Kidney (tissue), 14 donors: Measurements from ENCODE around the gene NEIL1. TPM values are rescaled to one million over a fixed set of nuclear protein-coding genes. Genes with fewer than 3 reads are reported as not detected.

Experiments
- DNase-seq, 5 donors: peaks; one replicate each; pipeline ENCODE4 v3.0.0-alpha.2; 2013 to 2020
- FAIRE-seq: peaks from 2 replicates; lab custom pipeline; 2012; peaks lifted over from hg19 to GRCh38; lab: Jason Lieb, UNC
- H3K27ac ChIP-seq, 2 donors: one replicate each; pipeline ENCODE4 v1.7.0; 2013; ENCODE audit warnings: low read depth in 2 of 2, low read length in 2 of 2, inconsistent platforms in 1 of 2
- H3K27me3 ChIP-seq: one replicate; pipeline ENCODE4 v1.7.1; 2013; ENCODE audit warnings: low read length, inconsistent platforms; ENCODE audit not compliant: control insufficient read depth, insufficient read depth
- H3K36me3 ChIP-seq, 3 donors: one replicate each; pipeline versions ENCODE4 v1.7.0 to v1.7.1; 2013; ENCODE audit warnings: low read length in 3 of 3, control low read depth in 1 of 3, inconsistent platforms in 1 of 3; ENCODE audit not compliant: insufficient read depth in 3 of 3, control insufficient read depth in 2 of 3
- H3K4me1 ChIP-seq, 3 donors: one replicate each; pipeline versions ENCODE4 v1.7.0 to v1.7.1; 2013; ENCODE audit warnings: low read length in 3 of 3, inconsistent platforms in 1 of 3, low read depth in 1 of 3; ENCODE audit not compliant: control insufficient read depth in 2 of 3, insufficient read depth in 2 of 3
- H3K4me3 ChIP-seq, 3 donors: one replicate each; pipeline versions ENCODE4 v1.7.0 to v1.8.1; 2013; ENCODE audit warnings: low read length in 3 of 3, control low read depth in 1 of 3, inconsistent platforms in 1 of 3
- H3K9ac ChIP-seq, 3 donors: one replicate each; pipeline versions ENCODE4 v1.7.0 to v1.7.1; 2013; ENCODE audit warnings: low read length in 3 of 3, control low read depth in 1 of 3, inconsistent platforms in 1 of 3
- H3K9me3 ChIP-seq, 3 donors: one replicate each; pipeline versions ENCODE4 v1.7.0 to v1.7.1; 2013; ENCODE audit warnings: low read length in 3 of 3, control low read depth in 1 of 3, inconsistent platforms in 1 of 3; ENCODE audit not compliant: control insufficient read depth in 2 of 3, insufficient read depth in 1 of 3
- CTCF ChIP-seq: IDR thresholded peaks from 3 replicates; pipeline ENCODE4 v1.5.1; 2012; ENCODE audit warnings: mild to moderate bottlenecking, moderate library complexity, borderline replicate concordance; ENCODE audit not compliant: insufficient read depth; ENCODE audit errors: extremely low read depth
- intact Hi-C: fragments of 100-400 bp; cut with DNase I; formaldehyde crosslinking; loops from one replicate; pipeline ENCODE4 v1.11.1; 2022
- polyA plus RNA-seq: library from polyadenylated mRNA; stranded (reverse); fragments of 350-450 nt; fragmentation: Illumina TruSeq; extraction: RNeasy Lipid Tissue Mini Kit (QIAGEN cat#74804); gene quantifications from one replicate; pipeline ENCODE4 v1.2.3, GENCODE V29; 2014; ENCODE audit warnings: low read depth, low replicate concordance; ENCODE audit not compliant: insufficient read depth
- total RNA-seq: library from RNA; stranded (reverse); fragmentation: NEBNext Ultra II Directional; extraction: Animal tissue kit (Norgen Biotek cat#: 25700); gene quantifications from one replicate; pipeline ENCODE4 v1.2.1, GENCODE V29; 2021
- donor health status: control.
- donor health status: control.
- donor health status: control.
- donor health status: control.
- donor health status: control.
- donor health status: DM: yes; HTN: yes; CAD: no.
- donor health status: Normal renal cell carcinoma (clear cell type).

Gene NEIL1
- total and polyA plus RNA-seq, 2 donors from 2014 or later = 22.6 to 42.9 TPM

DNA sequence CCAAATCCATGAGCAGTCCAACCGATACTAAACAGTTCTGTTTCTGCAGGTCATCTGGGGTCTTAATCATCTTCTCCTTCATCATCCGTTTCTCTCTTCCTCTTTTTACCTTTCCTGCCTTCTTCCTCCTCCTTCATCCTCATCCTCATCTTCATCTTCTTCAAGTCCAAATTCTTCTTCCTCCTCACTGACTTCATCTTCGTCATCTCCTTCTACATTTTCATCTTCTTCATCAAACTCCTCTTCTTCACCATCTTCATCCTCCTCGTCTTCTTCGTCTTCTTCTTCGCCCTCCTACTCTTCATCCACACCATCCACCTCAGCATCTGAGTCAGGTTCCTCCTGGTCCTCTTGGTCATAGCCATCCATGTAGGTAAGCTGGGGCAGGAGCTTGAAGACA is 25.1 kb upstream of the NEIL1 start:
- FAIRE-seq = no peak
- TF ChIP-seq CTCF = no peak
- H3K4me1 ChIP-seq = no peaks in the 10 kb centered on the region

DNA sequence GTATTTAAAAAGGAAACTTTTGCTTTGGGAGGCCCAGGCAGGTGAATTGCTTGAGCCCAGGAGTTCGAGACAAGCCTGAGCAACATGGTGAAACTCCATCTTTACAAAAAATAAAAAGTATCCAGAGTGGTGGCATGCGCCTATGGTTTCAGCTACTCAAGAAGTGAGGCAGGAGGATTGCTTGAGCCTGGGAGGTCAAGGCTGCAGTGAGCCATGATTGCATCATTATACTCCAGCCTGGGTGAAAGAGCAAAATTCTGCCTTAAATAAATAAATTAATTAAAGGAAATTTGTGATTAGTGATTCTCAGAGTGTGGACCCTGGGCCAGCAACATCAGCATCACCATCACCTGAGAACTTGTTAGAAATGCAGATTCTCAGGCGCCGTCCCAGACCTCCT is 20.9 kb upstream of the NEIL1 start:
- no peak overlapping the region for H3K9ac ChIP-seq
- H3K36me3 ChIP-seq = no peaks in the 10 kb centered on the region
- intact Hi-C loops = no loop called here

More for the DNA sequence above, 25.1 kb upstream of the NEIL1 start:
- H3K9ac ChIP-seq = no peak overlapping the region
- no peaks in the 10 kb centered on the region for H3K9me3 ChIP-seq
- no peak for DNase-seq
- no peak overlapping the region for H3K27ac ChIP-seq
- H3K4me3 ChIP-seq = no peak overlapping the region
- intact Hi-C loops = no loop called here
- no peaks in the 10 kb centered on the region for H3K36me3 ChIP-seq
- H3K27me3 ChIP-seq = no peaks in the 10 kb centered on the region

GRCh38 chr15:75327005-75327404 is 19.8 kb upstream of the NEIL1 start:
- FAIRE-seq (no peak), DNase-seq (peak in 1 of 5 donors; percentile 64)
- intact Hi-C loops = no loop called here
- no peaks in the 10 kb centered on the region for H3K36me3 ChIP-seq
- H3K9me3 ChIP-seq = no peaks in the 10 kb centered on the region
- no peak overlapping the region for H3K27ac ChIP-seq
- H3K9ac ChIP-seq = no peak overlapping the region
- H3K4me3 ChIP-seq = no peak overlapping the region
- no peak for TF ChIP-seq CTCF
- H3K27me3 ChIP-seq = no peaks in the 10 kb centered on the region
- H3K4me1 ChIP-seq = no peaks in the 10 kb centered on the region

More for the DNA sequence above, 20.9 kb upstream of the NEIL1 start:
- no peak for FAIRE-seq
- H3K27ac ChIP-seq = no peak overlapping the region
- no peak overlapping the region for H3K4me3 ChIP-seq
- no peaks in the 10 kb centered on the region for H3K4me1 ChIP-seq
- H3K9me3 ChIP-seq = no peaks in the 10 kb centered on the region
- TF ChIP-seq CTCF = no peak
- no peak for DNase-seq
- H3K27me3 ChIP-seq = no peaks in the 10 kb centered on the region

DNA sequence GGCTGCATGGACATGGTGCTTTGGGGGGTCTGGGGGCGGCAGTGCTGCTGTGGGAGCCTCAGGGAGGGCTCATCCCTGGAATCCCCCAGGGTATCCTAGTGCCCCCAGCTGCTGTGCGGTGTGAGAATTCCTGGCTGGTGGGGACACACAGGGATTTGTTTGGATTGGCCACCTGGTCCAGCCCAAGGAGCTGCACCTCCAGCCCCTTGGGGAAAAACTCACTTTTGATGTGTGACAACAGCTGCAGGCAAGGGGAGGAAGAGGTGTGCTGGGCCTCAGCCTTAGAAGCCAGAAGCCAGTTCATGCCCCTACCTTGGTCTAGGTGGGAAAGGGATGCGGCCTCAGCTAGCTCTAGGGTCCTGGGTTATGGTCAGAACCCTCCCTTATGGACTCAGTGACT is 19.3 kb upstream of the NEIL1 start:
- FAIRE-seq (no peak), DNase-seq (peak in 1 of 5 donors; percentile 35)
- H3K4me1 ChIP-seq = no peaks in the 10 kb centered on the region
- TF ChIP-seq CTCF = no peak
- H3K9me3 ChIP-seq = no peaks in the 10 kb centered on the region
- no peaks in the 10 kb centered on the region for H3K27me3 ChIP-seq
- intact Hi-C loops = no loop called here
- no peaks in the 10 kb centered on the region for H3K36me3 ChIP-seq
- H3K4me3 ChIP-seq = no peak overlapping the region
- H3K27ac ChIP-seq = no peak overlapping the region
- H3K9ac ChIP-seq = no peak overlapping the region
